Renal cortex interstitium (tissue), 11 donors: ENCODE data around the gene POLN. TPM values are rescaled to one million over a fixed set of nuclear protein-coding genes. Genes with fewer than 3 reads are reported as not detected.

Experiments
- DNase-seq, 11 donors: peaks; one replicate each; pipeline ENCODE4 v3.0.0-alpha.2; 2013; ENCODE audit warnings: low read depth in 9 of 11, low spot score in 4 of 11; ENCODE audit errors: extremely low read depth in 1 of 11
- polyA plus RNA-seq, 3 donors: library from polyadenylated mRNA; unstranded; fragments of 120-200 nt; gene quantifications; one replicate each; pipeline ENCODE4 v1.2.1, GENCODE V29; 2013; ENCODE audit not compliant: insufficient read length in 3 of 3

POLN gene
- polyA plus RNA-seq, 3 donors: 2.9 to 5.0 (median 3.1) TPM

DNA sequence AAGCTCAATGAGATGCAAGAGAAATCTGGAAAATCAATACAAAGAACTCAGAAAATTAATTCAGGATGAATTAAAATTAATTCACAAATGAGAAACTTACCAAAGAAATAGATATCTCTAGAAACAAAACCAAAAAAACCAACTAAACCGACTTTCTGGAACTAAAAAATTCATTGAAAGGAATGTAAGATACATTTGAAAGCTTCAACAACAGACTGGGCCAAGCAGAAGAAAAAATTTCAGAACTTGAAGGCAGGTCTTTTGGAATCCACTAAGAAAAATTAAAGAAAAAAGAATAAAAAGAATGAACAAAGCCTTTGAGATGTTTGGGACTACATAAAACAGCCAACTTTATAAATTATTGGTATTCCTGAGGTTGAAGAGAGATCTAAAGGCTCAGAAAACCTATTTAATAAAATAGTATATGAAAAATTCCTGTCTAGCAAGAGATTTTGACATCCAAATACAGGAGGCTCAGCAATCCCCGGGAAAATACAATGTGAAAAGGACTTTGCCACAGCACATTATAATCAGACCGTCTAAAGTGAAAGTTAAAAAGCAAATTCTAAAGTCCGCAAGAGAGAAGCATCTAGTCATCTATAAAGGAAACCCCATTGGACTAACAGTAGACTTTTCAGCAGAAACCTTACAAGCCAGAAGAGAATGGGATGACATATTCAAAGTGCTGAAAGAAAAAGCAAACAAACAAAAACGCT is 138.6 kb downstream of the POLN start:
- no peak for DNase-seq

DNA sequence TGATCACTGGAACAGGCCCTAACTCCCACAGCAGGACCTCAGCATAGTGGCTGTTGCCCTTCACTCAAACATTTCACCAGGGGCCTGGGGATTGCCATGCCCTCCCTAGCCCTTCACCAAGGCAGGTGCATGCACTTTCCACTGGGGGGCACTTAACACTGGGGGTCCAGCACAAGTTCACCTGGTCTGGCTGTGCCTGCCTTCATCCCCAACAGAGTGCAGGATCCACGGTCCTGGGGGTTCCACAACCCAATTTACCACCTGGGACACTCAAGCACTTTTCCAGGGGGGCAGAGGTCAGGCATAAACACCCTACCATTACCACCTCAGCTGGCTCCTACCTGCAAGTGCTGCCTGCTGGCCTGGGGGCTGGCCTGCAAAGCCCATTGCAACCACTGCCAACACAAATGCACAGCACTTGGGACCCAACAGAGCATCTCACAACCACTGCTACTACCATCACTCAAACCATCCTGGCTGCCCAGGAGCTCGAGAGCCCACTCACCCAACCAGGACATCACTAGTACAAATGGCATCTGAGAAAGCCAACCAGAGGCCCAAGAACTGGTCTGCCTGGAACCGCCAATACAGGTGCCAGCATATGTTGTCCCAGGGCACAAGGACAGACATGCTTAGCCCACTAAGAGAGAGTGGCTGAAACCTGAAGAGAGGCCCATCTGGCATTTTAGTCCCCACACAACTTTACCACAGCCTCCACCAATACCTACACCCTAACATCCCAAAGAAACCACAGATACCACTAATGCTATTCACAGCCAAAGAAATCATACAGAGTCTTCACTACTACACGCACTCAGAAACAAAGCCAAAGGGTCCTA is 139.7 kb downstream of the POLN start:
- DNase-seq: no peak

DNA sequence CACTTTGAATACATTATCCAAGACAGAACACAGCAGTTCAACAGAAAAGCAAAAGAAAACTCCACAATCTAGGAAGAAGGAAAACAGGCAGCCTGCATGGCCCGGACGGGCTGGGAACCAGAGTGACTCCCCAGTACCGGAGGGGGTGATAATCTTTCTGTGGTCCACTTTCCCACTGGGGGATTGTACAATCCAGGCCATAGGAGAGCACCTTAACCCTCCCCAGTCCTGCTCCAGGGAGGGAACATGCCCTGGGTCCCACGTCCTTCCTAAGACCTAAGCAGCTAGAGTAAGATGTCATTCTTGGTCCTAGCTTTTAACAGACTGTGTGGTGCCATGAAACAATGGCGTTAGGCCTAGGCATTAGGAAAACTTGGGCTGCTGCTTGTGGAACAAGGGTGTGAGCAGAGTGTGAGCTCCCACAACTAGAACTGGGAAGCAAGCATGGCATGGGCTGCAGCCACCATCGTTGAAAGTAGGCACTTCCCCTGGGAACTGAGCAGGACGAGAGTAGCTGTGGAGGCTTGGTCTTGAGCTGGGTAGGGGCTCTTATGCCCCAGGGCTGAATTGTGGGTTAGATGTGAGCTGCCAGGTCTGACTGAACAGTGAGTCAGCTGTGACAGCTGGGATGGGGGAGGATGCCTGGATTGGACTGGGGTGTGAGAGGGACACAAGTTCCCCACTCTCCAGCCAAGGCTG is 140.4 kb downstream of the POLN start:
- no peak for DNase-seq

DNA sequence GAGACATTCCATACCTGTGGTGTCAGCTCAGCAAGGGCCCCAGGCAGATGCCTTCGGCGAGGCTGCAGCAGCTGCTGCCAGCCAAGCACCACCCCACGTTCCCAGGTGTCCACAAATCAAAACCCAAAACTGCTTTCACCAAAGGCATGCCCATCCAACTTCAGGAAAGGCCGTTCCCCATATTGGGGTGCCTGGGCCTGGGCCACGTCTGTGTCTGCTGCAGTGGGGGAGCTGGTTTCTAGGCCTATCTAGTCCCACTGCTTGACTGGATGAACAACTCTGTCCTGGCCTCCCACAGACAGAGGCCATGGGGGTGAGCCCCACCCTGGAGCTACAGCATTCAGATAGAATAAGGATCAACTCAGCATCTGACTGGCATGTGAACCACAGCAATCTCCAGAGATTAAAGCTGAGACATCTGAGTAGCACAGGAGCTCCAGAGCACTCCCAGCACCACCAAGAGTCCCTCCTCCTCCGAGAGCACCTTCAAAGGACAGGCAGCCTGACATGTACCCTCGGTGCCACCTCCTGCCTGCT is 145.8 kb downstream of the POLN start:
- DNase-seq: no peak

DNA sequence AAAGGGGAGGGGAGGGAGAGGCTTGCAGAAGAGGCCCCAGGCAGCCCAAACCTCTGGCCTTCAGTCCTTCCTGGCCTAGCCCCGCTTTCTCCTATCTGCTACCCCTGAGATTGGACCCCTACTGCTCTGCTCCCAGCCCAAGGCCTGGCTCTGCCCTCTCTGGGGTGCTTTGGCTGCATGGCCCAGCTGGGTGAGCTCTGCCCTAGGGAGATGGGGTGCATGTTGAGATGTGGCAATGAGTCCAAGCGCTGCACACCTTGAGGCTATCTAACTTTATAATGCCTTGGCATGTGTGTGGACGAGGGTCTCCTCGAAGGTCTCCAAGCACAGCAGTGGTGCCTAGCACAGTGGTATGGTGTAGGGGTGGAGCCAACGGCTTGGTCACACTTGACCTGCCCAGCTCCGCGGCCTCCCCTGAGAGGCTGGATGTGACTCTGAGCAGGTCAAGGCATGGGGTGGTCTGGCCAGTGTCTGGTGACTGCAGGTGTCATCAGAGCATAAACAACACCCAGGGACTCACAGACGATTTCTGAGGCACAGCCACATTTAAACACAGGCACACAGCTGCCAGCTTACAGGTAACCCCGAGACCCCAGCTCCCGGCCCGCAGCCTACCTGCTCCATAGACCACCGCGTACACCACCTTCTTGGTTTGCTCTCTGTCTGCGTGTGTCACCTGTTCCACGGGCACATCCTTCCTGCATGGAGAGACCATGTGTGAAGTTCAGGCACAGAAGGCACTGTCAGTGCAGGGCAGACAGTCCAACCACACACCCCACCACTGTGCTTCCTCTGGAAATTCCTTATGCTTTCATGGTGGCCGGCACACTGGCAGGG is 146.5 kb downstream of the POLN start:
- DNase-seq: no peak

DNA sequence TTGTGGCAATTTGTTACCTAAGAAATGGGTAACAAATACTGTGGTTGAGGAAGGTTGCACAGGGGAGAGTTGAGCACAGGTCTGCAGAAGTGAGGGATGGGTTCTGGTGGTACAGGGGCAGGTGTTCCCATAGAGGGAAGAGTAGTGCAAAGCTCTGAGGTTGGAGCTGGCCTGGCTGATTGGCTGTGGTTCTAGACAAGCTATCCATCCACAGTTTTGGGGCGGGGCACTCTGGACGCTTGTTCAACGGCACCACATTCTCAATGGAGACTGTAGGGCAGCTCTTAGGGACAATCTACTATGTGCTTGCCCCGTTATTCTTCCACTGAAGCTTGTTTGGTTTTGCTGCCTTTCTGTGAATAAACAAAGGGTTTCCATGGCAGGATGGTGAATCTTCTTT is 147.4 kb downstream of the POLN start:
- DNase-seq: no peak

DNA sequence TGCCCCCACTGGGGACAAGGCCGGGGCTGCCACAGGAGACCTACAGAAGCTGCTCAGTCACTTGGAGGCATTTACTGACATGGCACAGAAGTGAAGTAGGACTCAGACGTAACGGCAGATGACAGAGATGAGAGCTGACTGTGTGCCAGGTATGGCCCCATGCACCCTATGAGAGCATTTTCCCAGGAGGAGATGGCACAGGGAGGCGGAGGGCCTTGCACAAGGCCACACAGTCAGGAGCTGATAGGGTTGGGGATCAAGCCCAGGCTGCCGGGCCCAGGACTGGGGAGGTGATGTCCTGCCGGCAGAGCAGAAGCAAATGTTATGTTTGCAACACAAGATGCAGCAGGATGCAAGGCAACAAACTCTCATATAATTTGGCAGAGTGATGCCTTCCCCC is 148.7 kb downstream of the POLN start:
- DNase-seq: no peak

DNA sequence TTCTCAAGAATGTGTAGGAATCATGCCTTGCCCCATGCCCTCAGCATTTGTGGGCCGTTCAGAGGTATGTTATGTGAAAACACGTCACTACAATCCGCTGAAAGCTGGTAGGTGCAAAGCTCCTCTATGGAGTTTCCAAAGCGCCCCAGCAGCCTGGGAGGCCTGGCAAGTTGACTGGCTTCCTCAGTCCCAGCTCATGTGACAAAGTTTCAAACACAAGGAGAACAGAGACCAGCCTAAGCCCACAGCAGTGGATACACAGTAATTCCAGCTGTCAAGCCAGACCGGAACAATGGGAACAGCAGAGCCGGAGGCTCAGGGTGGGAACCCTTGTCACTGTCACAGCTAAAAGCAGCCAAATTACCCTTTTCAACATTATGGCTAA is 149.3 kb downstream of the POLN start:
- no peak for DNase-seq

DNA sequence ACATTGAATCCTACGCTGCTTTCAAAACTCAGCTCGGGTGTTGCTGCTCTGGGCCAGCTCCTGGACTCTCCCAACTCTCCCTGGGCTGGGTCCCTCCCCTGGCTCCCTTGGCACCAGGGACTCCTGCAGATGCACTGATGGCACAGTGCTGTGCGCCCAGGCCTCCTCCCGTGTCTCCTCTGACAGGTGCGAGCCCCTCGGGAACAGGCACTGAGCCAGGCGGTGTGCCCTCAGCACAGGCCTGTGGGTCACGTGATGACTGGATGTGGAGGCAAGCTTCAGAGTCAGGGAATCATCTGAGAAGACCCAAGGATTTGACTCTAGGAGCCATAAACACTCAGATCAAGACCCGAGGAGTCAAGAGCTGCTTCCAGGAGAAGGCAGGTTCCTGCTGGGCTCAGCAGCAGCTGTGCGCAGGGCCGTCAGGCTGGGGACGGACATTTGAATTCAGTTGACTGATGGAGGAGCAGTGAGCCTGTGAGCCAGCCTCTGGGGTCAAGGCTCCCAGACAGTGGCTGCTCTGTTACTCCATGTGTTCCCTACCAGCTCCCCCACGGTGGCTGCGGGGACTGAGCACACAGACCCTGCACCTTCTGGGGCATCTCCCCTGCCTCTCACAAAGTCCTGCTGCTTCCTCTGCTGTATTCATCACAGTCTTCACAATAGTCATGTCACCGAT is 149.8 kb downstream of the POLN start:
- no peak for DNase-seq

DNA sequence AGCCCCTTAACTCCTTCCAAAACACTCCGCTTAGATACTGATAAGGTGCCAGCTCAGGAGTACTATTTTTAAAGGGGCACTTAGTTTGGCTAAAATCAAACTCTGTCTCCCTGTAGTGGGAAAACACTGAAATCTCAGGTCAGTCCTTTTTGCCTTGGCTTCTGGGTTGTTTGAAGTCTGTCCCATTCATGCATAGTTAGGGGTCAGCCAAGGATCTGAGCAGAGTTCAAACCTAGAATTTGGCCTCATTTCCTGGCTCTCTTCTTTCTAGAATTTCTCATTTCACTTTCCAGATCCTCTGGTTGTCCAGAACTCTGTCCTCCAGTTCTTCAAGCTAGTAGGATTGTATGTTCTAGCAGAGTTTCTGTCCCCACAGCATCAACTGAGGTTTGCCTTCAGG is 151.3 kb downstream of the POLN start:
- DNase-seq: no peak

DNA sequence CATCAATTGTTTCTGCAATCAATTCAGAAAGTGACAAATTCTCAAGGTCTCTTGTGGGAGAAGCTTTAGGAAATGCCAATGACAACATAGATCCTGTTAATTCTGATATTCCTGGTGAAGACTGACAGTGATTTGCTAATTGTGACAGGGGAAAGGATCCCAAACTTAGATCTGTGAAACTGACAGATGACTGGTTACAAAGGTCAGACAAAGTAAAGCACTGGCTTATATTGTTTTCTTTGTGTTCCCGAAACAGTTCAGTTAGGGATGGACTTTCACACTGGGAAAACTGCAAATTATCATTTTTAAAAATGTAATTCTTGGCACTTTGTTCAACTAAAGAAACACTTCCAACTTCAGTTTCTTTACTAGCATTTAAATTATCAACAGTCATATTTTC is 152.7 kb downstream of the POLN start:
- no peak for DNase-seq

DNA sequence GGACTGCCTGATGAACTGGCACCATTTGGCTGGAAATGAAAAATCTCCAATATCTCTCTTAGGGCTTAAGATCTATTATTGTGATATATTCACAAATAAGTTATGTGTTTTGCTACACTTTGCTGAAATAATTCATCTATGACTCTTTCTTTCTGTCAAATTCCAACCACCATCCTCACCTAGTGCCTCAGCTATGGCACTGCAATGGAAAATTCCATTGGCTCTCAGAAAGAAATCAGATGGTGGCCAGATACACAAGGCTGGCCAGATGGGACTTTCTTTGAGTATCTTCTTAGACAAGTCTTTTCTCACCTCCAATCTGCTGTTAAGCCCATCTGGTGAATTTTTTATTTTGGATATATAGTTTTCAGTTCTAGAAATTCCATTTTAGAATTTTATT is 154.8 kb downstream of the POLN start:
- DNase-seq: no peak

DNA sequence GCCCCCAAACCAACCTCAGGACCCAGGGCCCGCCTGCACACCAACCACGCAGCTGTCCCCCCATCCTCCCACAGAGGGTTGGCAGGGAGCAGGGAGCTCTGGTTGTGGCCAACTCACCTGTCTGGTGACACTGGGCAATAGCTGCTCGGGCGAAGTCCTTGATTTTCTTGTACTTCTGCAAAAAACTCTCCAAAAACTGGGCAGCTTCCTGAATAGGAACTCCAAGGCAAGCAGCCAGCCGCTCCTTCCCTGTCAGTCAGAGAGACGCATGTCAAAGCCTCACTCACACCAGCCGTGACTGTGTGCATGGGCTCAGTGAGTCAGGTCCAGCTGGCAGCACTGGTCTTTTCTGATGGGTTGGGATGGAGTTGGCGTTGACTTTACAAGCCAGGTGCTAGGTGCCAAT is 156.4 kb downstream of the POLN start:
- no peak for DNase-seq

DNA sequence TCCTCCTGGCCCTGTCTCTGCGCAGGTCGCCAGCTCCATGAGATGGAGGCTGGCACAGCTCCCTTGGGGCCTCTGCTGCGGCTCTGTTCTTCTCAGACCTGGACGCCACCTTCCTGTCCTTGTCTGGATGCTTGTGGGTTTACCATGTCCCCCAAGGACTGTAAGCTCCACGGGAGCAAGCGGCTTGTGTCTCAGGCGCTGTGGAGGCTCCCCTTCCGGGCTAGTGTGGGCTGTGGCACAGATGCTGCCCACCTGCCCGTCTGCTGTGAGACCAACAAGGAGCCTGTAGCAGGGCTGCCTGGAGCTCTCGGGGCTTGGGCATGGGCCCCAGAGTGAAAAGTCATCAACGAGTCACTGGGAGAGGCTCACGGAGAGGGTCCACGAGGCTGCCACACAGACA is 157.6 kb downstream of the POLN start:
- DNase-seq: no peak

DNA sequence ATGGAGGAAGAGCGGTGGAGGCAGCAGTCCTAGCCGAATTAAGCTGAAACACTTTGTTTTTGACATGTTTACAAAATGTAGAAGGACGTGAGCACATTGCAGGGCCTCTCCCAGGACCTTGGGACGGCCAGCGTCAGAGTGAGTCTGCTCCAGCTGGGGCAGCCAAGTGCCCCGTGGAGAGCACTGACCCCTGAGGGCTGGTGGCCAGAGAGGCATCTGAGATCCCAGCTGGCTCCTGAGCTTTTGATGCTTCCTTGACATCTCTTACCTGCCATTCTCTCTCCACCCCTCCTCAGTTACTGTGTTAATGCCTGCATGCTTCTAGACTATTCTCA is 158.1 kb downstream of the POLN start:
- DNase-seq: no peak

DNA sequence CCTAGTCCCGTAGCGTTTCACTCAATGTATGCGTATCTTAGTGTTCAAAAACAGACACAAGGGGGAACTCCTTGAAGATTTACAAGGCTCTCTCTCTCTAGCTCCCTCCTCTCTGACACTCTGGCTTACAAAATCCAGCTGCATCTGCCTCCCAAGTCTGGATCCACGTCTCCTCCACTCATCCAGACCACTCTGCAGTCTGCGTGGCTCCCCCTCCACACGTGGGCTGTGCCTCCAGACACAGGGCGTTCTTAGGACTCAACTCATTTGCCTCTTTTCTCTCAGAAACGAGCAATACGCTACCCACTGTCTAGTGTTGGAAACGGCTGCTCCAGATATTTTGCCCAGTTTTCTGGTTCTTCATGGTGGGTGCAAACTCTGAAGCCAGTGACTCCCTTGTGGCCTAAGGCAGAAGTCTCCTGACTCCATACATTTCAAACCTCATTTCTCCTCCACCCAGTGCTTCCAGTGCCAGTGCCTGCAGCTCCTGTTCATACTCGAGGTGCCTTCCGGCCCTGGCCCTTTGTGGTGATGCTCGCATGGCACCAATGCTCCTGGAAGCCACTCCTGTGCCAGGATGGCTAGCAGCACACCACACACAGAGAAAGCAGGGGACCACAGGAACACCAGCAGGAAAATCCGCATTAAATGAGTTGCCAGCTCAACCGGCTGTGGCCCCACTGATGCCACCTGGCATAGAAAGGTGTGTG is 158.7 kb downstream of the POLN start:
- DNase-seq: no peak

DNA sequence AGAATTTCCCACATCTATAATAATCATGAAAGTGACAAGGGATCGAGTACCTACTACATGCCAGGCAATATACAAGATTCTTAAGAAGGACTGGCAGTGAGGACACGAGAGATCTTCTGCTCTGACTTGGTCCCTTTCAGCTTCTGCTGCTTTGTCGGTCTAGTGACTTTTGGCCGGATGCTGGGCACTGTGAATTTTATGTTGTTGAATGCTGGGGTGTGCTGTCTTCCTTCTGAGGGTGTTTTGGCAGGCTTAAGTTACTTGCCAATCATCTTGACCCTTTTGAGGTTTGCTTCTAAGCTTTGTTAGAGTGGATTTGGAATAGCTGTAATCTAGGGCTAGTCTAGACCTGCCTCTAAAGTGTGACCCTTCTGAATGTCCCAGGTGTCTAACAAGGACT is 159.3 kb downstream of the POLN start:
- DNase-seq: no peak

DNA sequence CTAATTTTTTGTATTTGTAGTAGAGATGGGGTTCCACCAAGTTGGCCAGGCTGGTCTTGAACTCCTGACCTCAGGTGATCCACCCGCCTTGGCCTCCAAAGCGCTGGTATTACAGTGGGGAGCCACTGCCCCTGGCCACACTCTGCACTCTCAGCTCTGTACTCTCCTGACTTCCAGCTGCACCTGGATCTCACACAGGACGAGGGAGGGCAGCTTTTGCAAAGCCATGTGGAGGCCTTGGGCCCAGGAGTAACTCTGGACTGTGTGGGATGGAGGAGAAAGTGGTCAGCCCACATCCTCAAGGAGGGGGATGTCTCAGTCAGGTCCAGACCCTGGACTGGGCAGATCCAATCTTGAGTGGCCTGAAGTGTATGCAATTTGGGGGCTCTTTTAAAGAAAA is 159.8 kb downstream of the POLN start:
- DNase-seq: no peak
